HG03575 (cell line): ENCODE results near the gene CLSTN2.

Experiments
- ATAC-seq: cut with Tn5 transposase; IDR thresholded peaks from one replicate; pipeline ENCODE4 v1.9.1; 2021; ENCODE audit not compliant: unreplicated experiment, insufficient number of reproducible peaks, low FRiP score; ENCODE audit errors: extremely low read depth

Gene CLSTN2

GRCh38 chr3:140023616-140024530 is 88.9 kb downstream of the CLSTN2 start:
- no peak for ATAC-seq

GRCh38 chr3:140031170-140031569 is 96.2 kb downstream of the CLSTN2 start:
- ATAC-seq = no peak

GRCh38 chr3:140034058-140034457 is 99.1 kb downstream of the CLSTN2 start:
- ATAC-seq = no peak

GRCh38 chr3:140035871-140036270 is 100.9 kb downstream of the CLSTN2 start:
- ATAC-seq = no peak

- ATAC-seq = no peak
Observed at GRCh38 chr3:140050396-140050795, 115.4 kb downstream of the CLSTN2 start.

- no peak for ATAC-seq
Observed at GRCh38 chr3:140051019-140051957, 116.3 kb downstream of the CLSTN2 start.

- ATAC-seq = no peak
Observed at GRCh38 chr3:140052771-140053702, 118.1 kb downstream of the CLSTN2 start.

- no peak for ATAC-seq
Observed at GRCh38 chr3:140053794-140054193, 118.8 kb downstream of the CLSTN2 start.

GRCh38 chr3:140055092-140055791 is 120.3 kb downstream of the CLSTN2 start:
- no peak for ATAC-seq

- no peak for ATAC-seq
Observed at GRCh38 chr3:140056047-140056446, 121.1 kb downstream of the CLSTN2 start.

GRCh38 chr3:140061211-140061610 is 126.2 kb downstream of the CLSTN2 start:
- no peak for ATAC-seq

GRCh38 chr3:140062461-140062860 is 127.5 kb downstream of the CLSTN2 start:
- no peak for ATAC-seq

- ATAC-seq = no peak
Observed at GRCh38 chr3:140067487-140067886, 132.5 kb downstream of the CLSTN2 start.

- ATAC-seq = no peak
Observed at GRCh38 chr3:140068494-140069017, 133.6 kb downstream of the CLSTN2 start.

GRCh38 chr3:140073278-140074045 is 138.5 kb downstream of the CLSTN2 start:
- no peak for ATAC-seq

GRCh38 chr3:140076552-140076951 is 141.6 kb downstream of the CLSTN2 start:
- ATAC-seq = no peak

- no peak for ATAC-seq
Observed at GRCh38 chr3:140077406-140077805, 142.4 kb downstream of the CLSTN2 start.
